Psoas muscle (tissue), 8 donors: ENCODE measurements around the gene FARP1. TPM values are rescaled to one million over a fixed set of nuclear protein-coding genes. Genes with fewer than 3 reads are reported as not detected.

Experiments
- ATAC-seq, 4 donors: fragments of 200-7000 bp; cut with Tn5 transposase; one replicate each; pipeline ENCODE4 v1.9.1; 2020; ENCODE audit warnings: moderate library complexity in 3 of 4, mild to moderate bottlenecking in 2 of 4
- DNase-seq, 2 donors: peaks; one replicate each; pipeline ENCODE4 v3.0.0-alpha.2; 2020
- H3K27ac ChIP-seq: fragments of 200-600 bp; one replicate; pipeline ENCODE4 v1.8.0; 2022
- H3K27me3 ChIP-seq, 3 donors: fragments of 200-600 bp in 1 of 3; one replicate each; pipeline versions ENCODE4 v1.6.1 to v1.8.0; 2013 to 2022; ENCODE audit warnings: low read length in 2 of 3, mild to moderate bottlenecking in 2 of 3, moderate library complexity in 1 of 3; ENCODE audit not compliant: insufficient read depth in 3 of 3
- H3K36me3 ChIP-seq, 2 donors: fragments of 200-600 bp in 1 of 2; one replicate each; pipeline versions ENCODE4 v1.6.1 to v1.8.0; 2013 to 2022; ENCODE audit warnings: low read depth in 1 of 2, mild to moderate bottlenecking in 1 of 2, moderate library complexity in 1 of 2; ENCODE audit not compliant: insufficient read depth in 1 of 2
- H3K4me1 ChIP-seq: fragments of 200-600 bp; one replicate; pipeline ENCODE4 v1.8.0; 2022
- H3K4me3 ChIP-seq: fragments of 200-600 bp; one replicate; pipeline ENCODE4 v1.8.0; 2022; ENCODE audit warnings: mild to moderate bottlenecking
- H3K9me3 ChIP-seq: fragments of 200-600 bp; one replicate; pipeline ENCODE4 v1.8.0; 2022
- WGBS, 3 donors: extraction: QIAGEN DNeasy Blood & Tissue Kit; methylation state at CpG; one replicate each; pipeline versions ENCODE4 v1.1.6 to v1.1.7; 2013; 5-methylcytosine and 5-hydroxymethylcytosine counted together
- intact Hi-C, 2 donors: fragments of 100-400 bp; cut with DNase I; formaldehyde crosslinking; loops; one replicate each; pipeline versions ENCODE4 v1.11.0 to v1.14.2; 2022
- polyA plus RNA-seq, 3 donors: library from polyadenylated mRNA; stranded (reverse); fragments of 200-250 nt; gene quantifications; one replicate each; pipeline ENCODE4 v1.2.3, GENCODE V29; 2013
- total RNA-seq, 4 donors: library from RNA; stranded (reverse); fragmentation: NEBNext Ultra II Directional in 2 of 4; extraction: Animal tissue kit (Norgen Biotek cat#: 25700) in 2 of 4; gene quantifications; one replicate each; pipeline versions ENCODE4 v1.2.1 to v1.2.4, GENCODE V29; 2021 to 2023
- TF ChIP-seq, protein P1 (sequence below): fragments of 200-600 bp; IDR thresholded peaks from one replicate; pipeline ENCODE4 v1.8.0; 2022; ENCODE audit warnings: antibody characterized with exemption
- donor health status: healthy with polysubstance abuse.
- donor health status: DM: no; HTN: no; CAD: no; lungs with moderate emphysema.
- donor health status: Bipolar disorder and iron deficiency.
- donor health status: healthy.
- donor health status: DM: yes; HTN: yes; CAD: no.
- donor health status: DM: no; HTN: no; CAD: no.
- donor health status: DM: no; HTN: no; CAD: no.
- donor health status: DM: yes; HTN: yes; CAD: no.

FARP1 gene
- total and polyA plus RNA-seq, 7 donors, result 5.7 to 19.4 (median 9.2) TPM

DNA sequence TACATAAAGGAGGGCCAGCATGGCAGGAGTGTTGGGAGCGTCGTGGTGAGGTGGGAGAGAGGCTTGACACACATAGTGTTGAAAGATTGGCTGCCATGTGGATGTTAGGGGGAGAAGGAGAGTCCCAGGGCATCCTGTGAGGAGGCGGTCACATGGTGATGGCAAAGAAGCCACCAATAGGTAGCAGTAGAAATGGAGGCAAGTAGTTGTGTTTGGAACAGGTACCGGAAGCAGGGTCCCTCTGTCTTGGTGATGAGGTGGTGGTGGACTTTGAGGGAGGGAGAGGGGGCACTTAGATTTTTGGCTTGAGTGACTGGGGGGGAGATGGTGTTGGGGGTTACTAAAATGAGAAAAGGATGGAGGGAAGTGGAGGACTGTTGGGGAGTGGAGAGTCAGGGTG is 227.4 kb downstream of the FARP1 start:
- Histone ChIP-seq H3K27ac (no peak overlapping the region), H3K27me3 (no peaks in the 10 kb centered on the region), H3K36me3 (no peaks in the 10 kb centered on the region), H3K9me3 (peaks cover 9% of the 10 kb centered on the region), H3K4me3 (no peak overlapping the region), H3K4me1 (peaks cover 16% of the 10 kb centered on the region)
- intact Hi-C loops, result no loop called here
- ATAC-seq (no peak), DNase-seq (no peak)
- 82 to 97% (median 96%) methylated on average over 4 of the region's 4 CpGs for WGBS, 3 donors
- TF ChIP-seq, protein P1, sequence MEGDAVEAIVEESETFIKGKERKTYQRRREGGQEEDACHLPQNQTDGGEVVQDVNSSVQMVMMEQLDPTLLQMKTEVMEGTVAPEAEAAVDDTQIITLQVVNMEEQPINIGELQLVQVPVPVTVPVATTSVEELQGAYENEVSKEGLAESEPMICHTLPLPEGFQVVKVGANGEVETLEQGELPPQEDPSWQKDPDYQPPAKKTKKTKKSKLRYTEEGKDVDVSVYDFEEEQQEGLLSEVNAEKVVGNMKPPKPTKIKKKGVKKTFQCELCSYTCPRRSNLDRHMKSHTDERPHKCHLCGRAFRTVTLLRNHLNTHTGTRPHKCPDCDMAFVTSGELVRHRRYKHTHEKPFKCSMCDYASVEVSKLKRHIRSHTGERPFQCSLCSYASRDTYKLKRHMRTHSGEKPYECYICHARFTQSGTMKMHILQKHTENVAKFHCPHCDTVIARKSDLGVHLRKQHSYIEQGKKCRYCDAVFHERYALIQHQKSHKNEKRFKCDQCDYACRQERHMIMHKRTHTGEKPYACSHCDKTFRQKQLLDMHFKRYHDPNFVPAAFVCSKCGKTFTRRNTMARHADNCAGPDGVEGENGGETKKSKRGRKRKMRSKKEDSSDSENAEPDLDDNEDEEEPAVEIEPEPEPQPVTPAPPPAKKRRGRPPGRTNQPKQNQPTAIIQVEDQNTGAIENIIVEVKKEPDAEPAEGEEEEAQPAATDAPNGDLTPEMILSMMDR, result no peak

DNA sequence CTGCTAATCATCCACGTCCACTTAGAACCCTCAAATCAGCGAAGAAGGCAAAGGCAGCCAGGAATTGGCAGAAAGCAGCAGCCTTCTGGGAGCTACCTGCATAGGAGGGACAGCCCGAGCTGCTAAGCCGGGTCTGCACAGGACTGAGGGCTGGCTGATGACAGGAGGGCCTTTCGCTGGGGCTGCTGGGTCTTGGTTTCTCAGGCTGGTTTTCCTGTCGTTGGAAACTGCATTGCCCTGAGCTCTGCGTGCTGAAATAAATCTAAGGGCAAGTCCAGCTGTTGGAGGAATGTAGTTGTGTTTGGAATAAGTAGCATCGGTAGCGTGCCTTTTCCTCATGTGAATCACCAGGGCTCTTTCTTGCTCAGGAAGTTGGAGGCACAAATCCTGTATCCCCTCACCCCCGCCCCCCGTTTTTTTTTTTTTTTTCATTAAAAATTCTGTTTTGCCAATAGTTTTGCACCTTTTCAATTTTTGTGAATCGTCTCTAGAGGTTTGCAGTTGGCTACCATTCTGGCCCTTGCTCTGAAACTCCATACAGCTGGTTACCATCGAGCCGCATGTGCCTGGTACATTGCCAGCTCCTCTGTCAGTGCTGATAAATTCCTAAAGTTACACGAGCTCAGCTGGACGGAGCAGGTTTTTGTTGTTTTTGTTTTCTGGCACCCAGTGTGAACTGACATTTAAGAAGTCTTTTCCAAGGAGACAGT is 228.1 kb downstream of the FARP1 start:
- TF ChIP-seq, protein P1, result no peak
- ATAC-seq (peak in 1 of 4 donors; percentile 13), DNase-seq (peak in 1 of 2 donors; percentile 61)
- WGBS, 3 donors, result 24 to 32% (median 24%) methylated on average over 16 of the region's 16 CpGs
- H3K27ac ChIP-seq, result no peak overlapping the region
- peaks cover 9% of the 10 kb centered on the region for H3K9me3 ChIP-seq
- no peaks in the 10 kb centered on the region for H3K27me3 ChIP-seq
- intact Hi-C loops, result no loop called here
- no peak overlapping the region for H3K4me3 ChIP-seq
- H3K36me3 ChIP-seq, result no peaks in the 10 kb centered on the region
- H3K4me1 ChIP-seq, result peaks cover 16% of the 10 kb centered on the region

DNA sequence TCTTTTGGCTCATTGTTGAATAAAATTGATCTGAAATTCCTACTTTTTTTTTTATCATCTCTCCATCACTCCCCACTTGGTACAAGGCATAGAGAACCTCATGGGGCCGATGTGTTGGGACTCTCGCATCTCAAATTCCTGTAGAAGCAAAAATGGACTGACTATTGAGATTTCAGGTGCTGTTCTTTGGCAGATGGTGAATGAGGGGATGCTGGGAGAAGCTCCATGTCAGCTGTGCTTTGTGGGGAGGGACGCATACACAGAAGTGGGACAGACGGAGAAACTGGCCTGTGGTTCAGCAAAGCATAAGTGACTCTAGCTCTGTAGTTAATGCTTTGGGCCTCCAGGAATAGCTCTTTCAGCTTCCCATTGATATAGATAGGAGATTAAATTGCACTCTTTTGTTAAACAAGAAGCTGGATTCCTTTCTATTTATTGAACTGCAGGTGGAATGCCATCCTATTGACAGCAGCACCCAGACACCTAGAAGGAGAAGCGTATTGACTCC is 228.7 kb downstream of the FARP1 start:
- WGBS, 3 donors, result 67 to 80% (median 73%) methylated on average over 5 of the region's 5 CpGs
- Histone ChIP-seq H3K4me1 (peaks cover 16% of the 10 kb centered on the region), H3K9me3 (peaks cover 9% of the 10 kb centered on the region), H3K27ac (no peak overlapping the region), H3K27me3 (no peaks in the 10 kb centered on the region), H3K4me3 (no peak overlapping the region), H3K36me3 (no peaks in the 10 kb centered on the region)
- TF ChIP-seq, protein P1, result no peak
- DNase-seq (no peak), ATAC-seq (no peak)
- intact Hi-C loops, result no loop called here

DNA sequence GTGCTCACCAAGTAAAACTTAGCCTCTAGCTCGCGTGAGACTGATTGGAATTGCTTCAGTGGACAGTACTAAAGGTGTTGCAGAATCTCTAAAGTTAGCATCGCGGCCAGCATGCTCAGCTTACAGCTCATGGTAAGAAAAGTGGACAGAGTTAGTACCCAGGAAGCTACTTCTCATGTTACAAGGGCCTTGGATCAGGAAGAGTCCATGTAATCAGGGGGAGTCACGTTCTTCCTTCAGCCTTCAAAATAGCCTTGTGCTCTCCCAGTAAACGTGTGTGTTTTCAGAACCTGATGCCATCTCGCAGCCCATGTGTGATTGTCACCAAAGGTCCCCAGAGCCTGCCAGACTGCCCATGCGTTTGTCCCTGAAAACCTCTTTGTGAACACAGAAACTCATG is 230.0 kb downstream of the FARP1 start:
- intact Hi-C loops, result no loop called here
- WGBS, 3 donors, result 29 to 45% (median 35%) methylated on average over 8 of the region's 8 CpGs
- TF ChIP-seq, protein P1, result no peak
- Histone ChIP-seq H3K27me3 (no peaks in the 10 kb centered on the region), H3K4me1 (peaks cover 16% of the 10 kb centered on the region), H3K9me3 (peaks cover 9% of the 10 kb centered on the region), H3K36me3 (no peaks in the 10 kb centered on the region), H3K27ac (peak overlapping the region; percentile 75), H3K4me3 (peak overlapping the region; percentile 17)
- ATAC-seq (peak; percentile 80 to 97 (median 96)), DNase-seq (peak in 1 of 2 donors; percentile 66)

DNA sequence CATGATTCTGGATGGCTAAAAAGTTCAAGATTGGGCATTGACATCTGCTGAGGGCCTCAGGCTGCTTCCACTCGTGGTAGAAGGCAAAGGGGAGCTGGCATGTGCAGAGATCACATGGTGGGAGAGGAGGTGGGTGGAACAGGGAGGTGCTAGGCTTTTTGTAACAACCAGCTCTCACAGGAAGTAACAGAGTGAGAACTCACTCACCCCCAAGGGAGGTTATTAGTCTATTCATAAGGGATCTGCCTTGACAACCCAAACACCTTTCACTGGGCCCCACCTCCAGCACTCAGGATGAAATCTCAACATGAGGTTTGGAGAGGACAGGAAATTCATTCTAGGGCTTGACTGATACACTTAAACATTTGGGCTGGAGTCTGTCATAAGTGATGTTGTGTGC is 231.9 kb downstream of the FARP1 start:
- peaks cover 16% of the 10 kb centered on the region for H3K4me1 ChIP-seq
- DNase-seq (no peak), ATAC-seq (no peak)
- no peak overlapping the region for H3K27ac ChIP-seq
- intact Hi-C loops, result no loop called here
- no peak overlapping the region for H3K4me3 ChIP-seq
- H3K36me3 ChIP-seq, result no peaks in the 10 kb centered on the region
- peaks cover 9% of the 10 kb centered on the region for H3K9me3 ChIP-seq
- 93 to 94% (median 94%) methylated on average over 1 of the region's 1 CpG for WGBS, 3 donors
- H3K27me3 ChIP-seq, result no peaks in the 10 kb centered on the region
- TF ChIP-seq, protein P1, result no peak
